Activated T-cell treated with anti-CD3 and anti-CD28 coated beads, Interleukin-2, amount 50 U/mL, for 48 hours (primary cell): ENCODE measurements around the gene RPS26.
"Not testable (repeated sequence)": the region's sequence is repeated elsewhere in the genome, so short reads cannot be mapped to it uniquely, and the experiment has no call there.

ENCODE experiments used
- DNase-seq, 2 experiments: peaks; one replicate each; pipeline ENCODE4 v3.0.0-alpha.2; 2020

Gene RPS26

GRCh38 chr12:56021889-56022497 is 19.7 kb upstream of the RPS26 start:
- DNase-seq = no peak

GRCh38 chr12:56028511-56029165 is 13.1 kb upstream of the RPS26 start:
- DNase-seq = no peak

- no peak for DNase-seq
These were observed 12.6 kb upstream of the RPS26 start for GRCh38 chr12:56029166-56029519.

- DNase-seq = peak in 1 of 2 experiments; percentile 54
These were observed 11.9 kb upstream of the RPS26 start for GRCh38 chr12:56029666-56030293.

- DNase-seq = peak in 1 of 2 experiments; percentile 42
These were observed 9.7 kb upstream of the RPS26 start for GRCh38 chr12:56031987-56032386.

- DNase-seq = peak; percentile 32 to 40
These were observed 7.0 kb upstream of the RPS26 start for GRCh38 chr12:56034586-56035332.

- DNase-seq = no peak
These were observed 4.6 kb upstream of the RPS26 start for GRCh38 chr12:56037161-56037560.

- DNase-seq = no peak
These were observed 3.6 kb upstream of the RPS26 start for GRCh38 chr12:56038022-56038655.

- peak in 1 of 2 experiments; percentile 37 for DNase-seq
These were observed 1.6 kb upstream of the RPS26 start for GRCh38 chr12:56040151-56040550.

GRCh38 chr12:56040963-56041551 is 661 bp upstream of the RPS26 start:
- peak in 1 of 2 experiments; percentile 36 for DNase-seq

- peak in 1 of 2 experiments; percentile 32 for DNase-seq
These were observed 704 bp downstream of the RPS26 start for GRCh38 chr12:56042430-56042813.

- DNase-seq = no peak
These were observed 1.1 kb downstream of the RPS26 start for GRCh38 chr12:56042843-56043242.

- peak; percentile 38 to 44 for DNase-seq
These were observed 4.5 kb downstream of the RPS26 start for GRCh38 chr12:56046027-56046780.

GRCh38 chr12:56053407-56053893 is 11.7 kb downstream of the RPS26 start:
- DNase-seq = no peak

- DNase-seq = not testable (repeated sequence)
These were observed 18.2 kb downstream of the RPS26 start for GRCh38 chr12:56059964-56060363.

- no peak for DNase-seq
These were observed 20.3 kb downstream of the RPS26 start for GRCh38 chr12:56061982-56062381.

- no peak for DNase-seq
These were observed 21.3 kb downstream of the RPS26 start for GRCh38 chr12:56062996-56063395.

- DNase-seq = no peak
These were observed 29.9 kb downstream of the RPS26 start for GRCh38 chr12:56071648-56072047.

GRCh38 chr12:56074396-56074795 is 32.7 kb downstream of the RPS26 start:
- DNase-seq = no peak

- not testable (repeated sequence) for DNase-seq
These were observed 36.2 kb downstream of the RPS26 start for GRCh38 chr12:56077966-56078365.

GRCh38 chr12:56078427-56078826 is 36.7 kb downstream of the RPS26 start:
- no peak for DNase-seq
